Liver (tissue), 9 donors: ENCODE results near the gene GATAD2B. TPM values are rescaled to one million over a fixed set of nuclear protein-coding genes. Genes with fewer than 3 reads are reported as not detected.

Experiments
- DNase-seq: peaks from one replicate; pipeline ENCODE4 v3.0.0-alpha.2; 2017; ENCODE audit warnings: low spot score
- H3K27ac ChIP-seq, 2 donors: one replicate each; pipeline ENCODE4 v1.7.0; 2013; ENCODE audit warnings: inconsistent platforms in 2 of 2, low read length in 2 of 2, control low read depth in 1 of 2, low read depth in 1 of 2, mild to moderate bottlenecking in 1 of 2
- H3K27me3 ChIP-seq, 4 donors: one replicate each; pipeline versions ENCODE4 v1.6.1 to v1.7.0; 2013; ENCODE audit warnings: low read length in 3 of 4, inconsistent platforms in 1 of 4, mild to moderate bottlenecking in 1 of 4, moderate library complexity in 1 of 4; ENCODE audit not compliant: control insufficient read depth in 4 of 4, insufficient read depth in 4 of 4
- H3K36me3 ChIP-seq, 4 donors: one replicate each; pipeline versions ENCODE4 v1.6.1 to v1.7.0; 2013; ENCODE audit warnings: low read length in 3 of 4, mild to moderate bottlenecking in 3 of 4, low read depth in 1 of 4, moderate library complexity in 1 of 4; ENCODE audit not compliant: control insufficient read depth in 4 of 4, insufficient read depth in 3 of 4
- H3K4me1 ChIP-seq, 4 donors: one replicate each; pipeline versions ENCODE4 v1.6.1 to v1.7.0; 2013; ENCODE audit warnings: low read length in 3 of 4, mild to moderate bottlenecking in 3 of 4, moderate library complexity in 1 of 4; ENCODE audit not compliant: control insufficient read depth in 4 of 4, insufficient read depth in 4 of 4
- H3K4me3 ChIP-seq, 3 donors: one replicate each; pipeline versions ENCODE4 v1.6.1 to v1.7.0; 2013; ENCODE audit warnings: low read length in 3 of 3, control low read depth in 1 of 3, low read depth in 1 of 3, mild to moderate bottlenecking in 1 of 3
- H3K9ac ChIP-seq, 2 donors: one replicate each; pipeline ENCODE4 v1.7.0; 2013; ENCODE audit warnings: low read length in 2 of 2, mild to moderate bottlenecking in 2 of 2, moderate library complexity in 2 of 2, control low read depth in 1 of 2, low read depth in 1 of 2
- H3K9me3 ChIP-seq, 4 donors: one replicate each; pipeline versions ENCODE4 v1.6.1 to v1.7.0; 2013; ENCODE audit warnings: low read length in 3 of 4; ENCODE audit not compliant: control insufficient read depth in 4 of 4
- FOXA1 ChIP-seq: IDR thresholded peaks from 2 replicates; pipeline ENCODE4 v1.6.1; 2016; ENCODE audit warnings: antibody characterized with exemption
- FOXA2 ChIP-seq: IDR thresholded peaks from 2 replicates; pipeline ENCODE4 v1.6.1; 2016; ENCODE audit warnings: antibody characterized with exemption
- GABPA ChIP-seq, 2 donors: IDR thresholded peaks in 1 of 2; conservative IDR thresholded peaks in 1 of 2; 2 replicates each; pipeline ENCODE4 v1.6.1; 2016; ENCODE audit warnings: antibody characterized with exemption in 2 of 2, mild to moderate bottlenecking in 1 of 2, moderate library complexity in 1 of 2
- HNF4A ChIP-seq, 2 donors: conservative IDR thresholded peaks; 2 replicates each; pipeline ENCODE4 v1.6.1; 2016; ENCODE audit warnings: antibody characterized with exemption in 2 of 2, mild to moderate bottlenecking in 2 of 2
- HNF4G ChIP-seq: IDR thresholded peaks from 2 replicates; pipeline ENCODE4 v1.6.1; 2016; ENCODE audit warnings: antibody characterized with exemption
- JUND ChIP-seq, 2 donors: IDR thresholded peaks; 2 replicates each; pipeline ENCODE4 v1.6.1; 2016; ENCODE audit warnings: antibody characterized with exemption in 2 of 2
- NR2F2 ChIP-seq: IDR thresholded peaks from 2 replicates; pipeline ENCODE4 v1.6.1; 2016; ENCODE audit warnings: antibody characterized with exemption
- RAD21 ChIP-seq, 2 donors: IDR thresholded peaks; 2 replicates each; pipeline ENCODE4 v1.6.1; 2016; ENCODE audit warnings: antibody characterized with exemption in 2 of 2, mild to moderate bottlenecking in 2 of 2
- RXRA ChIP-seq, 2 donors: IDR thresholded peaks; 2 replicates each; pipeline ENCODE4 v1.6.1; 2017 to 2018; ENCODE audit warnings: antibody characterized with exemption in 2 of 2, mild to moderate bottlenecking in 1 of 2
- SP1 ChIP-seq: IDR thresholded peaks from 2 replicates; pipeline ENCODE4 v1.6.1; 2018; ENCODE audit warnings: antibody characterized with exemption, mild to moderate bottlenecking
- TAF1 ChIP-seq: conservative IDR thresholded peaks from 2 replicates; pipeline ENCODE4 v1.6.1; 2016; ENCODE audit warnings: antibody characterized with exemption, mild to moderate bottlenecking
- YY1 ChIP-seq: IDR thresholded peaks from 2 replicates; pipeline ENCODE4 v1.6.1; 2016; ENCODE audit warnings: antibody characterized with exemption, mild to moderate bottlenecking
- WGBS: extraction: QIAGEN DNeasy Blood & Tissue Kit; methylation state at CpG from one replicate; pipeline ENCODE4 v1.1.7; 2013; 5-methylcytosine and 5-hydroxymethylcytosine counted together
- polyA plus RNA-seq, 2 donors: library from polyadenylated mRNA; stranded (reverse) in 1 of 2; unstranded in 1 of 2; fragments of 200-250 nt in 1 of 2; fragments of >200 nt in 1 of 2; fragmentation: Nextera tagmentation in 1 of 2; extraction: Ambion mirVana in 1 of 2; gene quantifications; one replicate each; pipeline versions ENCODE4 v1.2.1 to v1.2.3, GENCODE V29; 2013 to 2015
- total RNA-seq, 2 donors: library from RNA; depleted of rRNA; stranded (reverse); fragments of >200 nt; gene quantifications; one replicate each; pipeline ENCODE4 v1.2.3, GENCODE V29; 2014
- TF ChIP-seq, protein P1 (sequence below): IDR thresholded peaks from 2 replicates; pipeline ENCODE4 v1.6.1; 2016; ENCODE audit warnings: antibody characterized with exemption, mild to moderate bottlenecking
- TF ChIP-seq, protein P2 (sequence below): IDR thresholded peaks from 2 replicates; pipeline ENCODE4 v1.6.1; 2016; ENCODE audit warnings: antibody characterized with exemption
- TF ChIP-seq, protein P3 (sequence below): fragments of 150-350 bp; IDR thresholded peaks from 2 replicates; pipeline ENCODE4 v1.5.1; 2017; ENCODE audit warnings: improper control_type of control experiment, low read depth, low read length; ENCODE audit not compliant: missing input control
- TF ChIP-seq, protein P4 (sequence below): IDR thresholded peaks from 2 replicates; pipeline ENCODE4 v1.6.1; 2016; ENCODE audit warnings: antibody characterized with exemption
- TF ChIP-seq, protein P5 (sequence below): IDR thresholded peaks from 2 replicates; pipeline ENCODE4 v1.6.1; 2016; ENCODE audit warnings: antibody characterized with exemption
- donor health status: healthy.
- donor health status: healthy.
- donor health status: healthy.
- donor health status: healthy.
- donor health status: healthy.

The GATAD2B gene
- total and polyA plus RNA-seq, 4 donors = 3.2 to 4.9 (median 3.9) TPM

DNA sequence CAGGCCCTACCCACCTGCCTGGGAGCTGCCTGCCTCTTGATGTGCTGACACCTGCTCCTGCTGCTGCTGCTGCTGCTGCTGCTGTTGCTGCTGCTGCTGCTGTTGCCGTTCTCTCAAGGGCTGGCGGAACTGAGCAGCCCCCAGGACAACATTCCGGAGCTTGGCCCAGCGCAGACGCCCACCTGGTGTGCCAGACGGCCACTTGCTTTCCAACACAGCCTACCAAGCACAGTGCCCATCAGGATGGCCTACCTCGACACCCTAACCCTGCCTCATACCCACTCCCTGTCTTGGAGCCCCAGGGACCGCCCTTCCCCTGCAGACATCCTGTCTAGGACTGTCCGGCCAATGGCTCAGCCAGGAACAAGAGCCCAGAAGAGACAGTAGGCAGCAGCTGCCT, 12.0 kb upstream of the GATAD2B start (continued):
- TF ChIP-seq, protein P1, sequence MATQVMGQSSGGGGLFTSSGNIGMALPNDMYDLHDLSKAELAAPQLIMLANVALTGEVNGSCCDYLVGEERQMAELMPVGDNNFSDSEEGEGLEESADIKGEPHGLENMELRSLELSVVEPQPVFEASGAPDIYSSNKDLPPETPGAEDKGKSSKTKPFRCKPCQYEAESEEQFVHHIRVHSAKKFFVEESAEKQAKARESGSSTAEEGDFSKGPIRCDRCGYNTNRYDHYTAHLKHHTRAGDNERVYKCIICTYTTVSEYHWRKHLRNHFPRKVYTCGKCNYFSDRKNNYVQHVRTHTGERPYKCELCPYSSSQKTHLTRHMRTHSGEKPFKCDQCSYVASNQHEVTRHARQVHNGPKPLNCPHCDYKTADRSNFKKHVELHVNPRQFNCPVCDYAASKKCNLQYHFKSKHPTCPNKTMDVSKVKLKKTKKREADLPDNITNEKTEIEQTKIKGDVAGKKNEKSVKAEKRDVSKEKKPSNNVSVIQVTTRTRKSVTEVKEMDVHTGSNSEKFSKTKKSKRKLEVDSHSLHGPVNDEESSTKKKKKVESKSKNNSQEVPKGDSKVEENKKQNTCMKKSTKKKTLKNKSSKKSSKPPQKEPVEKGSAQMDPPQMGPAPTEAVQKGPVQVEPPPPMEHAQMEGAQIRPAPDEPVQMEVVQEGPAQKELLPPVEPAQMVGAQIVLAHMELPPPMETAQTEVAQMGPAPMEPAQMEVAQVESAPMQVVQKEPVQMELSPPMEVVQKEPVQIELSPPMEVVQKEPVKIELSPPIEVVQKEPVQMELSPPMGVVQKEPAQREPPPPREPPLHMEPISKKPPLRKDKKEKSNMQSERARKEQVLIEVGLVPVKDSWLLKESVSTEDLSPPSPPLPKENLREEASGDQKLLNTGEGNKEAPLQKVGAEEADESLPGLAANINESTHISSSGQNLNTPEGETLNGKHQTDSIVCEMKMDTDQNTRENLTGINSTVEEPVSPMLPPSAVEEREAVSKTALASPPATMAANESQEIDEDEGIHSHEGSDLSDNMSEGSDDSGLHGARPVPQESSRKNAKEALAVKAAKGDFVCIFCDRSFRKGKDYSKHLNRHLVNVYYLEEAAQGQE = no peak
- TF ChIP-seq RAD21 (IDR thresholded peaks at IDR 0.05) (no peak), FOXA1 (no peak), RXRA (IDR thresholded peaks at IDR 0.05) (no peak)
- TF ChIP-seq, protein P2, sequence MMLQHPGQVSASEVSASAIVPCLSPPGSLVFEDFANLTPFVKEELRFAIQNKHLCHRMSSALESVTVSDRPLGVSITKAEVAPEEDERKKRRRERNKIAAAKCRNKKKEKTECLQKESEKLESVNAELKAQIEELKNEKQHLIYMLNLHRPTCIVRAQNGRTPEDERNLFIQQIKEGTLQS = no peak

DNA sequence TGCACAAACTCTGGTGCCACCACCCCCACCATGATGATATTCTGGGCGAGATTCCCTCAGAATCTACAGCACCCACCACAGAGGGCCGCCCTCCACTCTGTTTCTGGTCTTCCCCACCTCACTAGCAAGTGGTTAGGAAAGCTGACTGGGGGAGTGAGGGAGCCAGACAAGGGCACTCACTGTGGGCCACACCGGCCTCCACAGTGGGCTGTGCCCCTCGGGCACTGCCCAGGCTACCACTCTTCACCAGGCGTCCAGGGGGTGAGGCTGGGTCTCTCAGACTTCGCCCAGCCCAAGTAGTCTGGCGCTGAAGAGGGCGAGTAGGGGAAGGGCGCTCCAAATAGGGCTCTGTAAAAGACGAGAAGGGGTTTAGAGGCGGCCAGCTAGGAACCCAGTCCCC, 11.2 kb upstream of the GATAD2B start:
- H3K27me3 ChIP-seq = no peaks in the 10 kb centered on the region
- H3K4me3 ChIP-seq = no peak overlapping the region
- H3K36me3 ChIP-seq = peaks cover 11 to 79% (median 49%) of the 10 kb centered on the region in 4 donors
- no peak for TF ChIP-seq SP1
- TF ChIP-seq YY1 = no peak
- no peak for TF ChIP-seq FOXA1
- H3K27ac ChIP-seq = no peak overlapping the region
- no peaks in the 10 kb centered on the region for H3K9me3 ChIP-seq
- 97% methylated on average over 11 of the region's 11 CpGs for WGBS
- H3K4me1 ChIP-seq = no peaks in the 10 kb centered on the region
- DNase-seq = no peak
- no peak overlapping the region for H3K9ac ChIP-seq

DNA sequence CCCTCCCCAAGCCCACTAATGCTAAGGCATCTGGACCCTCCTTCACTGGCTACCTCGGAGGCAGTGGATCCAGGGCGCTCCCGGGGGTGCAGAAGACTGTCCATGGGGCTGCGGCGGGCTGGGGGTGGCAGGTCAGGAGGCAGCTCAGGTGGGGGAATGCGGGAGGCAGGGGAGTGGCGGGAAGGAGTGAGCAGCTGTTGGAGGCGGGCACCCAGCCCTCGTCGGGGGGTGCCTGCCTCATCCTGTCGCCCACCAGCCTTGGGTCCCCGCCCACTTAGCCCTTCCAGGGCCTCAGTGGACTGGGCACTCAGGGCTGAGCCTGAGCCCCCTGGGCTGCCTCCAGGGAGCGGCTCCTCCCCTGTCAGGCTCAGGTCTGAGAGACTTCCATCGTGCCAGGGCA, 10.7 kb upstream of the GATAD2B start:
- 95% methylated on average over 14 of the region's 14 CpGs for WGBS

More for the DNA sequence above, 10.7 kb upstream of the GATAD2B start:
- no peak overlapping the region for H3K9ac ChIP-seq
- no peak overlapping the region for H3K4me3 ChIP-seq
- no peak overlapping the region for H3K27ac ChIP-seq
- peaks cover 11 to 75% (median 48%) of the 10 kb centered on the region in 4 donors for H3K36me3 ChIP-seq
- no peaks in the 10 kb centered on the region for H3K9me3 ChIP-seq
- no peaks in the 10 kb centered on the region for H3K4me1 ChIP-seq
- DNase-seq = no peak
- no peaks in the 10 kb centered on the region for H3K27me3 ChIP-seq
- TF ChIP-seq RAD21 (IDR thresholded peaks at IDR 0.05) (no peak), HNF4G (no peak), GABPA (IDR thresholded peaks at IDR 0.05 in 1 of 2, conservative IDR thresholded peaks at IDR 0.05 in 1 of 2) (no peak), JUND (IDR thresholded peaks at IDR 0.05) (no peak), TAF1 (no peak), RXRA (IDR thresholded peaks at IDR 0.05) (no peak), YY1 (no peak), FOXA2 (no peak), NR2F2 (no peak), FOXA1 (no peak), HNF4A (conservative IDR thresholded peaks at IDR 0.05) (no peak), SP1 (no peak)
- TF ChIP-seq, protein P3, sequence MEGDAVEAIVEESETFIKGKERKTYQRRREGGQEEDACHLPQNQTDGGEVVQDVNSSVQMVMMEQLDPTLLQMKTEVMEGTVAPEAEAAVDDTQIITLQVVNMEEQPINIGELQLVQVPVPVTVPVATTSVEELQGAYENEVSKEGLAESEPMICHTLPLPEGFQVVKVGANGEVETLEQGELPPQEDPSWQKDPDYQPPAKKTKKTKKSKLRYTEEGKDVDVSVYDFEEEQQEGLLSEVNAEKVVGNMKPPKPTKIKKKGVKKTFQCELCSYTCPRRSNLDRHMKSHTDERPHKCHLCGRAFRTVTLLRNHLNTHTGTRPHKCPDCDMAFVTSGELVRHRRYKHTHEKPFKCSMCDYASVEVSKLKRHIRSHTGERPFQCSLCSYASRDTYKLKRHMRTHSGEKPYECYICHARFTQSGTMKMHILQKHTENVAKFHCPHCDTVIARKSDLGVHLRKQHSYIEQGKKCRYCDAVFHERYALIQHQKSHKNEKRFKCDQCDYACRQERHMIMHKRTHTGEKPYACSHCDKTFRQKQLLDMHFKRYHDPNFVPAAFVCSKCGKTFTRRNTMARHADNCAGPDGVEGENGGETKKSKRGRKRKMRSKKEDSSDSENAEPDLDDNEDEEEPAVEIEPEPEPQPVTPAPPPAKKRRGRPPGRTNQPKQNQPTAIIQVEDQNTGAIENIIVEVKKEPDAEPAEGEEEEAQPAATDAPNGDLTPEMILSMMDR = no peak
- TF ChIP-seq, protein P4, sequence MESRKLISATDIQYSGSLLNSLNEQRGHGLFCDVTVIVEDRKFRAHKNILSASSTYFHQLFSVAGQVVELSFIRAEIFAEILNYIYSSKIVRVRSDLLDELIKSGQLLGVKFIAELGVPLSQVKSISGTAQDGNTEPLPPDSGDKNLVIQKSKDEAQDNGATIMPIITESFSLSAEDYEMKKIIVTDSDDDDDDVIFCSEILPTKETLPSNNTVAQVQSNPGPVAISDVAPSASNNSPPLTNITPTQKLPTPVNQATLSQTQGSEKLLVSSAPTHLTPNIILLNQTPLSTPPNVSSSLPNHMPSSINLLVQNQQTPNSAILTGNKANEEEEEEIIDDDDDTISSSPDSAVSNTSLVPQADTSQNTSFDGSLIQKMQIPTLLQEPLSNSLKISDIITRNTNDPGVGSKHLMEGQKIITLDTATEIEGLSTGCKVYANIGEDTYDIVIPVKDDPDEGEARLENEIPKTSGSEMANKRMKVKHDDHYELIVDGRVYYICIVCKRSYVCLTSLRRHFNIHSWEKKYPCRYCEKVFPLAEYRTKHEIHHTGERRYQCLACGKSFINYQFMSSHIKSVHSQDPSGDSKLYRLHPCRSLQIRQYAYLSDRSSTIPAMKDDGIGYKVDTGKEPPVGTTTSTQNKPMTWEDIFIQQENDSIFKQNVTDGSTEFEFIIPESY = no peak
- TF ChIP-seq, protein P1 = no peak
- TF ChIP-seq, protein P2 = no peak
- TF ChIP-seq, protein P5, sequence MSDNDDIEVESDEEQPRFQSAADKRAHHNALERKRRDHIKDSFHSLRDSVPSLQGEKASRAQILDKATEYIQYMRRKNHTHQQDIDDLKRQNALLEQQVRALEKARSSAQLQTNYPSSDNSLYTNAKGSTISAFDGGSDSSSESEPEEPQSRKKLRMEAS = no peak
